HG03064 (cell line): Measurements from ENCODE around the gene CRAMP1.

ENCODE experiments used
- ATAC-seq: cut with Tn5 transposase; IDR thresholded peaks from one replicate; pipeline ENCODE4 v1.9.1; 2021; ENCODE audit warnings: low read depth; ENCODE audit not compliant: unreplicated experiment

The CRAMP1 gene, protein sequence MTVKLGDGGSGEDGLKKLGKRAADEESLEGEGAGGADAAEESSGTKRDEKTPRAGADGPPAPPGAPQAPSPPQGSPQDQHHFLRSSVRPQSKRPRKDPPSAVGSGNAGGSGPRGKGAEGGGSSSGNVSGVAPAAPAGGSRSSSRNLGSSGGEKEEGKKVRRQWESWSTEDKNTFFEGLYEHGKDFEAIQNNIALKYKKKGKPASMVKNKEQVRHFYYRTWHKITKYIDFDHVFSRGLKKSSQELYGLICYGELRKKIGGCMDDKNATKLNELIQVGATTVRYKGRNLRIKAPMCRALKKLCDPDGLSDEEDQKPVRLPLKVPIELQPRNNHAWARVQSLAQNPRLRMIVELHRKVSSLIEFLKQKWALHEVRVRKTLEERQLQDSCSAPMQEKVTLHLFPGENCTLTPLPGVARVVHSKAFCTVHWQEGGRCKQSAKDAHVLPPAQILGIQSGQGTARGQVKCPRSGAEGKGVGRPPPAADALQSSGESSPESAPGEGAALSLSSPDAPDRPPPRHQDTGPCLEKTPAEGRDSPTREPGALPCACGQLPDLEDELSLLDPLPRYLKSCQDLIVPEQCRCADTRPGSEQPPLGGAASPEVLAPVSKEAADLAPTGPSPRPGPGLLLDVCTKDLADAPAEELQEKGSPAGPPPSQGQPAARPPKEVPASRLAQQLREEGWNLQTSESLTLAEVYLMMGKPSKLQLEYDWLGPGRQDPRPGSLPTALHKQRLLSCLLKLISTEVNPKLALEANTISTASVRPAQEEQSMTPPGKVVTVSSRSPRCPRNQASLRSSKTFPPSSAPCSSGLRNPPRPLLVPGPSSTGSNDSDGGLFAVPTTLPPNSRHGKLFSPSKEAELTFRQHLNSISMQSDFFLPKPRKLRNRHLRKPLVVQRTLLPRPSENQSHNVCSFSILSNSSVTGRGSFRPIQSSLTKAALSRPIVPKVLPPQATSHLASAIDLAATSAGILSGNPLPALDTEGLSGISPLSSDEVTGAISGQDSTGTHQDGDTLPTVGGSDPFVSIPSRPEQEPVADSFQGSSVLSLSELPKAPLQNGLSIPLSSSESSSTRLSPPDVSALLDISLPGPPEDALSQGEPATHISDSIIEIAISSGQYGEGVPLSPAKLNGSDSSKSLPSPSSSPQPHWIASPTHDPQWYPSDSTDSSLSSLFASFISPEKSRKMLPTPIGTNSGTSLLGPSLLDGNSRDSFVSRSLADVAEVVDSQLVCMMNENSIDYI (N-terminal part only)

DNA sequence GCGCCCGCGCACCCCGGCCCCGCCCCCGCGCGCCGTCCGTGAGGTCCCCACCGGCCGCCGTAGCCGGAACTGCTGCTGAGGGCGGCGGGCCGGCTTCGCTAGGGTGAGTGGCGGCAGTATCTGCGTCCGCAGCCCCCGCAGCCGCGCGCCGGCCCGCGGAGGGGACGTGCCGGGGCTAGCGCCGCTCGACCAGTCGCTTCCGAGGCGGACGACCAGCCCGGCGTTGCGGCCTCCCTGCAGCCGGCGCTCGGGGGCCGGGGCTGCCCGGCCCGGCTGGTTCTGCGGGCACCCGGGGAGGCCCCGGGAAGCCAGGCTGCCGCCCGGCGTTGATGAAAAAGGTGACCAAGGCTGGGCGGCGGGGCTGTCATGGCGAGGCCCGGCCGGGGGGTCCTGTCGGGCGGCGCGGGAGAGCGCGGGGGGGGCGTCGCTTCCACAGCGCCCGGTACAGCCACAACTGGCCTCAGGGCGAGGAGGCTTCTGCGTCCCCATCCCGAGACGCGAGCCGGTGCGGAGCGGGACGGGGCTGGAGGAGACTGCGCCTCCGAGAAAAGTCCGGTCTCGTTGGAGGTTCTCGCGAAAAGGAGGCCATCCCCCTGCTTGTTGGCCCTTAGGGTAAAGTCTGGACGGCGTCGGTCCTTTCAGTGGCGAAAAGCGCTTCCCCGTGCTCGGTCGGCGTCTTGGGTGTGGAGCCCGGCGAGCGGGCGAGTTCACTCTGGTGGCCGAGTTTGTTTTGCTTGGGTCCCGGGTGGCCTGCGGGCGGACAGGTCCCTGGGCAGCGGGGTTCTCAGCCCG is at the start of gene CRAMP1:
CRAMP1 (plus strand) TSS at position 41 of the 792 bp plus-strand sequence. CDS start 2,280 bp downstream, outside the sequence.
- ATAC-seq: peak; percentile 46

DNA sequence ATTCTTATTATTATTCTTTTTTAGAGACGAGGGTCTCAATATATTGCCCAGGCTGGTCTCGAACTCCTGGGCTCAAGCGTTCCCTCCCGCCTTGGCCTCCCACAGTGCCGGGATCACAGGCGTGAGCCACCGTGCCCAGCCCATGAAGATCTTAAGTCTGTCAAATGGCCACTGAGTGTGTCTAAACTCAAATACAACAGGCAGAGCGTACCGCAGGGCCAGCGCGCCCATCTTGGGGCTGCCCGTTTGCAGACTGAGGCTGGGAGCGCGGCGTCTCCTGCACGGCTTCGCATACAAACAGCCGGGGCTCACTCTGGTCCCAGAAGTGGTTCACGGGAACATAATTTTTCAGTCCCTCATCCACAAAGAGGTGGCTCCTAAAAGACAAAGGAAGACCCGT is 48.4 kb upstream of the CRAMP1 start:
- ATAC-seq: no peak

DNA sequence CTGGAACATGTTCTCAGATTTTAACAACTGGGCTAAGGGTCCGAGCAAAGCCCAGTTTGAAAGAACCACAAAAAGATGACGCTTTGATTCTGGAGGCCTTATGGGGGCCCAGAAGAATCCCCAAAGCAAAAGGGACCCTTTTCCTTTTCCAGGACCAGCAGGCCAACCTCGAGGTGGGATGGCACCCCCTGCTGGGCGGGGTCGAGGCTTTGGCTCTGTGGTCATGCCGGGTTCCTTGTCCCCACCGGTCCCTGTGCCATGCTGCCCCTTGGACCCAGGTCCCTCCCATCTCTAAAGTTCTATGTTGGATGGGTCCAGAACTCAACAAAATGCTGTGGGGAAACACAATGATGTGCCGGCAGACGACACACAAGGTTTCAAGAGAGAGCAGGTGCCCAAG is 47.8 kb upstream of the CRAMP1 start:
- no peak for ATAC-seq

DNA sequence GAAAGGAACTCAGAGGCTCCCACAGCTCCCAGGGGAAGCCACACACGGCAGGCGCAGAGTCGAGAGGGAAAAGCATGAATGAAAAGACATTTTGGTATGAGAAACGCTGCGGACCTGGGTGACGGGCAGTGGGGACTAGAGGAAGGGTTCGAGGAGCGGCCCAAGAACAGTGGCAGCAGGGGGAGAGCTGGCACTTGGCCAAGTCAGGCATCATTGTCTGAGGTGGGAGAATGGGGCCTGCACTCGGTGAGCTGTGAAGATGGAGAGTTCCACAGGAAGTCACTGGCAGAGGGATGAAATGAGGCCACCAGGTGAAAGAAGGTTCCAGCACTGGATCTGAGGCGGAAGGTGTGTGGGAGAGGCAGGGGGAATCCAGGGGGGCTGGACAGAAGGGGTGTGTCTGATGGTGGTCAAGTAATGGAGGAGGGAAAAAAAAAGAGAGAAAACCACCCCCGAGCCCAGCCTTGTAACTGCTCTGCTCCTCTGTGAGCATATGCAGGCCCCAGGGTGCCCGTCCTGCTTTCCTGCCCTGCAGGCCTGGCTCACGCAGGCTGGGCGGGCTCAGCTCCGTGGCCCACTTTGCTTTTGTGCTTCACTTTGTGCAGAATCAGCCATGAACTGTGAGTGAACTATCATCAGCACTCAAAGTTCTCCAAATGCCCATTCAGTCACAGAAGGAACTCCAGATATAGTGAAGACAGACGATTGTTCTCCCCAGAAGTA is 46.9 kb upstream of the CRAMP1 start:
- no peak for ATAC-seq

DNA sequence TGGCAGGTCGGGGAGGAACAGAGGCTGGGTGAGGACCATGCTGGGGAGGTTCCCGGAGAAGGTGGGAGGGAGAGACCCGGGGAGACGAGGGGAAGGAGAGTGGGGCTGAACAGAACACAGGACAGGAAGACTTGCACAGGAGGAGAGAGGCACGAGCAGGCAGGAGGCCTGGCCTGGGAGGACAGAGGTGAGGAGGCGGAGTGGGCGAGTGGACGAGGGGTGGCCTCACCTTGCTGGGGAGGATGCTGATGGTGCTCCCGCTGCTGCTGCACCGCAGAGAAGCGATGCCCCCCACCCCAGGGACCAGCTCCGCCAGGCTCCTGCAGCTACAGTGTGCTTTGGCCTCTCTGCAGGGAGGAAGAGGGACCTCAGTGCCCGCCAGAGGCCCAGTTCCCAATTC is 44.2 kb upstream of the CRAMP1 start:
- ATAC-seq: no peak

DNA sequence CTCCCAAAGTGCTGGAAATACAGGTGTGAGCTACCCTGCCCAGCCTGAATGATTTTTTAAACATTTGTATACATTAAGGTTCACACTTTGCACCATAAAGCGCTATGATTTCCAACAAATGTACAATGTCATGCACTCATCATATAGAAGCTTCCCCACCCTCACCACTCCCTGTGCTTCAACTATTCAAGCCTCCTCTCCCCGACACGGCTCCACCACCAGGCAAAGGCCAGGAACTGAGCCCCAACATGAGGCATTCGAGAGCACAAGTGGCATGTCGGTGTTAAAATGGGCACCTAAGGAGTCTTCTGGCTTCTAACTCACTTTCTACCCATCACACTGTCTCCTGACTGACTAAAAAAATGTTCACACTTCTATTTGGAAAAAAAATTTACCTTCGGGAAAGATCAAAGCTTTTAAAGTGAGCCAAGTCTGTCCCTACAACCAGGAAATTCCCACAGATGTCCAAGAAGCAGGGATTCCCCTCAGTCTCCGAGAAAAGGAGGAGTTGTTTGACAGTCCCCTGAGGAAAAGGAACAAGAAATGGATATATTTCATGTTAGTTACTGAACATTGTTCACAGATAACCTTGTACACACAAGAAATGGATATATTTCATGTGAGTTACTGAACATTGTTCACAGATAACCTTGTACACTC is 41.0 kb upstream of the CRAMP1 start:
- no peak for ATAC-seq

DNA sequence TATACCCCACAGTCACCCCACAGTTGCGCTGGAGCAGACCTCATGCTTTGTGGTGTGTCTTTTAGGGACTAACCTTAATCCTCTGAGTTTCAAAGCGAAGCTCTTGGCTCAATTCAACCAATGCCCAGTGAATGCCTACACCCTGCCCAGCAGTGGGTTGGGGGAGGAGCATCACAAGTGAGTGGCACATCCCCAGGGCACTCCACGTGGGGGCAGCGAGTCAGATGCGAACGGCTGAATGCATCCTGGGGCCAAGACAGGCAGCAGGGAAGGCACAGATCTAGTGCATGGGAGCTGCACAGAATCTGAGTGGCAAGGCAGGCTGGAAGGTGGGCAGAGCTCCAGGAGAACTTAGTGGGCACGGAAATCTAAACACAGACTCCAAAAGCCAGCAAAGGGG is 39.5 kb upstream of the CRAMP1 start:
- no peak for ATAC-seq

DNA sequence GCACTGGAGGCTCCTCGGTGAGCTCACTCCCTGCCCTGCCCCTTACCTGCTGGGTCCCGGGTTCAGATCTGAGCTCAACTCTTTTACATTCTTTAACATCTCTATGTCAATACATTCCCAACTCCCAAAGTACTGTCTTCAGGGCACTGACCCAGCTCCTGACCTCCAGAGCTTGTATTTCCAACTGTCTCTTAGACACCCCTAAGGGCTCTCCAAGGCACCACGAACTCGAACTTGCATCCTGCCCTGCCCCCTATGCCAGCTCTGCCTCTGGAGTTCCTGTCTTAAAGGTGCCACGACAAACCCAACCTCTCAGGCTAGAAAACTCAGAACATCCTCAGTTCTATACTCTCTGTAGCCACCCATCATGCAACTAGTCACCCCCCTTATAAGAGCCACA is 38.9 kb upstream of the CRAMP1 start:
- no peak for ATAC-seq

DNA sequence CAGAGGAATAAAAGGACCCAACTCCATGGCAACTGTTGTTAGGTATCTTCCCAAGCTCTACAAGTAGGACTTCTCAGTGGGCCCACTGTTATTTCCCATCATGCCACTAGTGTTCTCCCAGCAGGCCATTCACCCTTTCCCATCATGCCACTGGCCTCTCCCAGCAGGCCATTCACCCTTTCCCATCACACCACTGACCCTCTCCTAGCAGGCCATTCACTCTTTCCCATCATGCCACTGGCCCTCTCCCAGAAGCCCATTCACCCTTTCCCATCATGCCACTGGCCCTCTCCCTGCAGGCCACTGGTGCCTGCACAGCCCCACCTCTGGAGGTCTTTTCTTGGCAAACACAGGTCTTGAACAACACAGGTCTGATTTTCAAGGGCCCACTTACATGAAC is 36.6 kb upstream of the CRAMP1 start:
- ATAC-seq: no peak

DNA sequence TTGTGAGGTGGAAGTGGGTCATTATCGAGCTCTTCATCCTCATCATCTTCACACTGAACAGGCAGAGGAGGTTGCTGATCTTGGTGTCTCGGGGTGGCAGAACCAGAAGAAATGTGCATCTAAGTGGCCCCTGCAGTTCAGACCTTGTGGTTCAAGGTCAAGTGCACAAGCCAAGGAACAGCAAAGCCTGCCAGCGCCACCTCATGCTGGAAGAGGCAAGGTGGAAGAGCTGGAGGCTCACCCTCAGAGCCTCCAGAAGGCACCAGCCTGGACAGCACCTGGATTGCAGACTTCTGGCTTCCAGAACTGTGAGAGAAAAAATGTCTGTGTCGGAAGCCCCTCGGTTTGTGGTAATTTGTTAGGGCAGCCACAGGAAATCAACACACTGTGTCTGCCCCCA is 32.9 kb upstream of the CRAMP1 start:
- no peak for ATAC-seq

DNA sequence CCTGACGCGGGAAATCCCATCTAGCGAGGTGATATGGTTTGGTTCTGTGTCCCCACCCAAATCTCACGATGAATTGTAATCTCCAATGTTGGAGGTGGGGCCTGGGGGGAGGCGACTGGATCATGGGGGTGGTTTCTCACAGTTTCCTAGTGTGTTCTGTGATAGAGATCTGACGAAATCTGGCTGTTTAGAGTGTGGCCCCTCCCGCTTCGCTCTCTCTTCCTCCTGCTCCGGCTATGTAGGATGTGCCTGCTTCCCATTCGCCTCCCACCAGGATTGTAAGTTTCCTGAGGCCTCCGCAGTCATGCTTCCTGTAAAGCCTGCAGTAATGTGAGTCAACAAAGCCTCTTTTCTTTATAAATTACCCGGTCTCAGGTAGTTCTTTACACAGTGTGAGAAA is 31.9 kb upstream of the CRAMP1 start:
- no peak for ATAC-seq

DNA sequence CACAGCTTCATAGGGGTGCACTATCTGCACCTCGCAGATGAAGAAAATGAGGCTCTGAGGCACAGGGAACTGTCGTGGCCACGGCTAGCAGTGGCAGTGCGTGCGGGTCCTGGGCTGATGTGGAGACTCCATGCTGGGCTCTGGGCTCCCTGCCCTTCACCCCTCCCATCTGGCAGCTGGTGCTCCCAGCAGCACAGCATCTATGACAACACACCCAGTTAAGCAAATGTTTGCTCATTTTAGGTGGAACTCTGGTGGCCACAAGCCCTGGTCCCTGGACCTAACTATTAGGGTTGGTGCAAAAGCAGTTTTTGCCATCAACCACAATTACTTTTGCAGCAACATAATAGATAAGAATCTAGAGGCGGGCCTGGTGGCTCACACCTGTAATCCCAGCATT is 31.2 kb upstream of the CRAMP1 start:
- no peak for ATAC-seq

DNA sequence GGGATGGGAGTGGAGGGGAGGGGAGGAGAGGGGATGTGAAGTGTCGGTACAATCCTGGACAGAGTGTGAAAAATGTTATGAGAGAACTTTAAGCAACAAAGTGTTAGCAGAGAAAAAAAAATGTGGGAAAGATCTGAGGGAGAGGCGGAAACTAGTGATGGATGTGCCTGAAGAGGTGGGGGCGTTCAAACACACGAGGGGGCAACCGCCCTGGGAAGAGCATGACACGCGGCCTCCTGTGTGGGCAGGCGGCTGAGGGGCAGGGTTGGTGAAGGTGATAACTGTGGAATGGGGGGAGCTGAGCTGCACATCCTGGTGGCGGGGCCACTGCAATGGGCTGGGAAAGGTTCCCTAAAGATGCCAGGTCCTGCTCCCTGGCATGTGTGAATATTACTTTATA is 30.4 kb upstream of the CRAMP1 start:
- ATAC-seq: no peak

DNA sequence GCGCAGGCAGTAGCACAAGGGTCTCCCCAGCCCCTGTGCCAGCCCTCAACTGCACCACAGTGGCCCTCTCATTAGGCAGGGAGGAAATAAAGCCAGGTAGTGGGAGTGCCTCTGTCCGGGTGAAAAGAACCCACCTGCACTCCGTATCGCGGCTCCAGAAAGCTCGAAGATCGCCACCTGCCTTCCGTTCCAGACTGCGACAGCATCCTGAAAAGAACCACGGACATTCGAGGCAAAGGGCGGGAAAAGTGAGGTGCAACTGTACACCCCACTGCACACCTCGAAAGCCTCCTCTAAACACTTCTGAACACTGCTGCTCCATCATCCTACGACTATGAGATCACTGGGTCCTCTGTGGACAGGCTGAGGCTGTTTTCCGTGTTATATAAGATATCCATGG is 29.0 kb upstream of the CRAMP1 start:
- no peak for ATAC-seq

DNA sequence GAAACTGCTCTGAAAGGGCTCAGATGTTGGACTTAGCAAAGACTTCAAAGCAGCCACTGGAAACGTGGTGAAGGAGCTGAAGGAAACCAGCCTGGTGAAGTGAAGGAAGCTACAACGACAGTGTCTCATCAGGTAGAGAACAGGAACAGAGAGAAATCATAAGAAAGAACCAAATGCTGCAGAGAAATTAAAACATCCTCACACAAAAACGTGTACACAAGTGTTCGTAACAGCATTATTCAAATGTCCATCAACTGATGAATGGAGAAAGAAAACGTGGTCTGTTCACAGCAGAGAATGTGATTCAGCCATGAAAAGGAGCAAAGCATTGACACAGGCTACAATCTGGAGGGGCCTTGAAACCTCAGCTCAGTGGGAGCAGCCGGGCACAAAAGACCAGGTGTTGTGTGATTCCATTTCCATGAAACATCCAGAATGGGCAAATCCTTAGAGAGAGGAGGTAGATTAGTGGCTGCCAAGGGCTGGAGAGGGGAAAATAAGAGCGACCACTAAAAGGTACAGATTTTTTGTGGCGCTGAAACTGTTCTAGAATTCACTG is 27.2 kb upstream of the CRAMP1 start:
- ATAC-seq: no peak

DNA sequence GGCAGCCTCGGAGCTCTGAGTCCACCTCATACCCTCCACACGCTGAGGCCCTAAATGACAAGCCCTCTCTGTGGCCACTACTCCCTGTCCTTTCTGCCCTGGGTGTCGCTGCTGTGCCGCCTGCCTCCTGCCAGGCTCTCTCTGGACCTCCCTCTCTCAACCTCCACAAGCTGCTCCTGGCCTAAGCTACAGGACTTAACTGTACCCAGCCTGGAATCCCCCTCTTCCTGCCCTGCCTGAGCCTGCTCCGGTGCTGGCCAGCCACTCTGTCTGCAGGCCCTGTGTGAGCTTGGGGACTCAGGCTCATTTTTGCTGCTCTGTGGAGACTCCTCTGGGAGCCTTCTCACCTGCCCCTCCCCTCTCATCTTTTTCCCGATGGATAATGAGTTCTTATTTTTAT is 21.8 kb upstream of the CRAMP1 start:
- no peak for ATAC-seq

DNA sequence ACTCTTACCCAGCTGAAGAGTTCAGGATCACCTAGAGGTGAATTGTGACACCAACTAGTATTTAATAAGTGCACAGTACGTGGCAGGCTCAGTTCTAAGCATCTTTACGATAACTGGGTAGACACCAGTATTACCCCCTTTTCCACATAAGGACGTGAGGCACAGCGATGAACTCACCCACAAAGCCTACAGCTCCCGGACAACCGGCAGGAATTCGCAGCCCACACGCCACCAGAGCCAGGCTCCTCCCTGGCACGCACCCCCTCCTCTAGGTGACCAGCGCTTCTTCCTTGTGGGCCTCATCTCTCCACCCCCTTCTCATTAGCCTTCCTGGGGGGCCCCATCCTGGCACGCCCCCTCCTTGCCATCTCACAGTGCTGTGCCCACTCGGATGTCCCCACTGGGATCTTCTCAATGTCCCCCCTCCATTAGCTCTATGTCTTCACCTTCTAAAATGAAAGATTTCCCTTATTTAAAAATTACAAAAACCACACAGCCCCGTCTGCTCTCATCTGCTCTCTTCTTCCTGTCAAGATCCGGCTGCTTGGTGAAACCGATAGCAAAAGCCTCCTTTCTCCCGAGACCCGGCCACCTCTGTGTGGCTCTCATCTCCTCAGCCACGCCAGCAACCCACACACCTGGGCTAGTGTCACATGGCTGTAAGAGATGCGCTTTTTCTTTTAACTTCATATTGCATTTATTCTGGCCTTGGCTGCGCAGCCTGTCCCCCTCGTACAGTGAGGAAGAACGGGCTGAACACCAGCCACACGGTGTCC is 21.0 kb upstream of the CRAMP1 start:
- no peak for ATAC-seq

DNA sequence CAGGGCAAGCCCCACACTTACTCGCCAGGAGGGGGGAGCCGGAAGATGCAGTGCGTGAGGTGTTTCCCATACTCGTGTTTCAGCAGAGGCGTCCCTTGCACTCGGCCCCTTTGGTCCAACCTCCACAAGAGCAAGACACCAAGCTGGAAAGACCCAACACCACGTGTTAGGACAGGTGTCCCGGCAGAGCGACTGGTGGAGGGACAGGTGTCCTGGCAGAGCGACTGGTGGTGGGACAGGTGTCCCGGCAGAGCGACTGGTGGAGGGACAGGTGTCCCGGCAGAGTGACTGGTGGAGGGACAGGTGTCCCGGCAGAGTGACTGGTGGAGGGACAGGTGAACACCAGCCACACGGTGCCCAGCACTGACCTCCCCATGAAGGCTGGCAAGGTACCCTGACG is 19.7 kb upstream of the CRAMP1 start:
- ATAC-seq: no peak
